A549 (cell line): ENCODE data around the gene LBX2. TPM values are rescaled to one million over a fixed set of nuclear protein-coding genes. Genes with fewer than 3 reads are reported as not detected.

ENCODE experiments used
- ATAC-seq, 2 experiments: fragments of 200-7000 bp in 1 of 2; fragments of >200 bp in 1 of 2; cut with Nextera tagmentation in 1 of 2; cut with Tn5 transposase in 1 of 2; 3 replicates each; pipeline versions ENCODE4 v1.8.0 to v1.9.1; 2018 to 2020; ENCODE audit warnings: mild to moderate bottlenecking in 1 of 2, moderate library complexity in 1 of 2
- CTCF ChIA-PET: fragments of 300-600 bp; sonication (Branson Sonifier 250); formaldehyde crosslinking; extraction: SDS; loops from one replicate; lab custom pipeline; 2021; ENCODE audit warnings: antibody characterized with exemption, inconsistent platforms; lab: Yijun Ruan, JAX
- POLR2A ChIA-PET: fragments of 350-600 bp; formaldehyde crosslinking; extraction: SDS; loops from one replicate; lab custom pipeline; 2021; ENCODE audit warnings: antibody characterized with exemption, inconsistent platforms; lab: Yijun Ruan, JAX
- DNase-seq, 2 experiments: peaks; one replicate each; pipeline versions ENCODE4 v3.0.0 to v3.0.0-alpha.2; 2011 to 2016; ENCODE audit warnings: low read depth in 1 of 2, low spot score in 1 of 2
- FAIRE-seq: peaks from 2 replicates; lab custom pipeline; 2011; peaks lifted over from hg19 to GRCh38; lab: Jason Lieb, UNC
- H3K27ac ChIP-seq, 2 experiments: fragments of >200 bp; sonication (Bioruptor Twin); formaldehyde crosslinking; 3 replicates each; pipeline ENCODE4 v1.5.1; 2016 to 2017
- H3K4me1 ChIP-seq: fragments of >200 bp; sonication (Bioruptor Twin); formaldehyde crosslinking; 3 replicates; pipeline ENCODE4 v1.6.1; 2016
- H3K4me2 ChIP-seq: fragments of >200 bp; sonication (Bioruptor Twin); formaldehyde crosslinking; 3 replicates; pipeline ENCODE4 v1.6.1; 2016
- H3K4me3 ChIP-seq: fragments of >200 bp; sonication (Bioruptor Twin); formaldehyde crosslinking; 3 replicates; pipeline ENCODE4 v1.5.1; 2016
- H3K9me3 ChIP-seq: fragments of >200 bp; sonication (Bioruptor Twin); formaldehyde crosslinking; 3 replicates; pipeline ENCODE4 v1.6.1; 2016
- BCL3 ChIP-seq: fragments of >200 bp; sonication (Bioruptor Twin); formaldehyde crosslinking; IDR thresholded peaks from 3 replicates; pipeline ENCODE4 v1.6.1; 2016
- CBX8 ChIP-seq: fragments of 200-600 bp; sonication (generic); IDR thresholded peaks from 2 replicates; pipeline ENCODE4 v1.6.1; 2016
- EHF ChIP-seq: fragments of 250-450 bp; sonication (Bioruptor Pico); IDR thresholded peaks from 2 replicates; pipeline ENCODE4 v1.5.0; 2020; ENCODE audit warnings: mild to moderate bottlenecking
- ELK1 ChIP-seq: fragments of 150-350 bp; IDR thresholded peaks from 2 replicates; pipeline ENCODE4 v1.6.1; 2014; ENCODE audit warnings: low read depth, mild to moderate bottlenecking, low read length
- EP300 ChIP-seq, 2 experiments: fragments of >200 bp; sonication (Bioruptor Twin); formaldehyde crosslinking; IDR thresholded peaks; 2 replicates in 1 of 2; 3 replicates in 1 of 2; pipeline ENCODE4 v1.6.1; 2016 to 2017
- ESRRA ChIP-seq: fragments of 150-350 bp; IDR thresholded peaks from 2 replicates; pipeline ENCODE4 v1.6.1; 2014; ENCODE audit warnings: mild to moderate bottlenecking, low read length, borderline replicate concordance
- HEYL ChIP-seq: fragments of 250-450 bp; sonication (Bioruptor Pico); IDR thresholded peaks from 2 replicates; pipeline ENCODE4 v1.8.0; 2021; ENCODE audit warnings: mild to moderate bottlenecking, moderate library complexity
- KDM5A ChIP-seq: fragments of 200-600 bp; sonication (generic); IDR thresholded peaks from 2 replicates; pipeline ENCODE4 v1.6.1; 2016; ENCODE audit warnings: antibody characterized with exemption, mild to moderate bottlenecking
- NPAS2 ChIP-seq: fragments of 250-450 bp; sonication (Bioruptor Pico); IDR thresholded peaks from 2 replicates; pipeline ENCODE4 v1.8.0; 2022; ENCODE audit warnings: mild to moderate bottlenecking, moderate library complexity, borderline replicate concordance
- POLR2AphosphoS2 ChIP-seq: conservative IDR thresholded peaks from 2 replicates; pipeline ENCODE4 v1.6.1; 2012; ENCODE audit warnings: low read length, improper control_type of control experiment, inconsistent platforms
- ZFP36 ChIP-seq: fragments of 450-650 bp; IDR thresholded peaks from 2 replicates; pipeline ENCODE4 v1.6.1; 2014; ENCODE audit warnings: borderline replicate concordance; ENCODE audit not compliant: partially characterized antibody
- ZSCAN20 ChIP-seq: fragments of 250-450 bp; sonication (Bioruptor Pico); IDR thresholded peaks from 2 replicates; pipeline ENCODE4 v1.8.0; 2022; ENCODE audit warnings: mild to moderate bottlenecking, moderate library complexity
- WGBS: methylation state at CpG from one replicate; pipeline ENCODE4 v1.1.6; 2017; ENCODE audit errors: missing lambda C conversion rate; 5-methylcytosine and 5-hydroxymethylcytosine counted together
- polyA plus RNA-seq, 4 experiments: library from polyadenylated mRNA; depleted of rRNA in 3 of 4; stranded (reverse); fragments of >200 nt; fragmentation: RNase III in 1 of 4; extraction: RNeasy Plus Mini Kit Qiagen cat#74134 plus additional on column Dnase treatment in 1 of 4; gene quantifications; 2 replicates in 3 of 4; 3 replicates in 1 of 4; pipeline ENCODE4 v1.2.3, GENCODE V29; 2011 to 2017
- TF ChIP-seq, protein P1 (sequence below): IDR thresholded peaks from 2 replicates; pipeline ENCODE4 v1.6.1; 2012; ENCODE audit warnings: low read depth, borderline replicate concordance
- TF ChIP-seq, protein P2 (sequence below): fragments of 250-450 bp; sonication (Bioruptor Pico); IDR thresholded peaks from 2 replicates; pipeline ENCODE4 v1.5.0; 2020; ENCODE audit warnings: low read depth, mild to moderate bottlenecking, moderate library complexity
- TF ChIP-seq, protein P3 (sequence below): IDR thresholded peaks from 2 replicates; pipeline ENCODE4 v1.6.1; 2012

Gene LBX2
- polyA plus RNA-seq, 2 of the 4 experiments (the other 2 are of a cell fraction), result 0.84 to 2.4 TPM

- no peaks in the 10 kb centered on the region for H3K9me3 ChIP-seq
- DNase-seq (no peak), FAIRE-seq (no peak), ATAC-seq (no peak)
- no peak overlapping the region for H3K4me2 ChIP-seq
- POLR2A ChIA-PET, result interaction anchor here (1.0 to 1.9 kb wide), 3 partner anchors 49 to 92 kb away, joined by 3 to 6 read pairs (median 4); partner anchors contain the start of genes CCDC142 and TTC31
- TF ChIP-seq ZSCAN20 (CRISPR knock-in tag), result no peak
- TF ChIP-seq ZFP36, result no peak
- no peak for TF ChIP-seq NPAS2 (CRISPR knock-in tag)
- TF ChIP-seq EHF, result no peak
- no peak for TF ChIP-seq CBX8
- TF ChIP-seq POLR2AphosphoS2, result no peak
- TF ChIP-seq, protein P1, sequence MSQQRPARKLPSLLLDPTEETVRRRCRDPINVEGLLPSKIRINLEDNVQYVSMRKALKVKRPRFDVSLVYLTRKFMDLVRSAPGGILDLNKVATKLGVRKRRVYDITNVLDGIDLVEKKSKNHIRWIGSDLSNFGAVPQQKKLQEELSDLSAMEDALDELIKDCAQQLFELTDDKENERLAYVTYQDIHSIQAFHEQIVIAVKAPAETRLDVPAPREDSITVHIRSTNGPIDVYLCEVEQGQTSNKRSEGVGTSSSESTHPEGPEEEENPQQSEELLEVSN, result no peak
- TF ChIP-seq EP300 (IDR thresholded peaks at IDR 0.05), result no peak
- TF ChIP-seq, protein P2, sequence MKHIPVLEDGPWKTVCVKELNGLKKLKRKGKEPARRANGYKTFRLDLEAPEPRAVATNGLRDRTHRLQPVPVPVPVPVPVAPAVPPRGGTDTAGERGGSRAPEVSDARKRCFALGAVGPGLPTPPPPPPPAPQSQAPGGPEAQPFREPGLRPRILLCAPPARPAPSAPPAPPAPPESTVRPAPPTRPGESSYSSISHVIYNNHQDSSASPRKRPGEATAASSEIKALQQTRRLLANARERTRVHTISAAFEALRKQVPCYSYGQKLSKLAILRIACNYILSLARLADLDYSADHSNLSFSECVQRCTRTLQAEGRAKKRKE (CRISPR knock-in tag), result no peak
- TF ChIP-seq KDM5A, result no peak
- no peak for TF ChIP-seq ESRRA
- no peak for TF ChIP-seq ELK1
- no peak for TF ChIP-seq HEYL (CRISPR knock-in tag)
- no peak for TF ChIP-seq BCL3
- CTCF ChIA-PET, result interaction anchor here (0.7 to 8.5 kb wide), 32 partner anchors 8 to 293 kb away, joined by 3 to 92 read pairs (median 6); partner anchors contain the start of genes C2orf81, CCDC142, LBX2 and LOXL3
- 91% methylated on average over 7 of the region's 7 CpGs for WGBS
- H3K4me3 ChIP-seq, result no peak overlapping the region
- H3K4me1 ChIP-seq, result peaks cover 17% of the 10 kb centered on the region
- no peak overlapping the region for H3K27ac ChIP-seq
Observed at GRCh38 chr2:74531666-74532065, 32.3 kb upstream of the LBX2 start.

GRCh38 chr2:74530239-74531187, 31.1 kb upstream of the LBX2 start:
- ATAC-seq, result peak; percentile 22 to 48; a peak in 5 of 6 replicates
- Histone ChIP-seq H3K9me3 (no peaks in the 10 kb centered on the region), H3K4me2 (peak overlapping the region; percentile 92), H3K27ac (peak overlapping the region; percentile 93 to 96), H3K4me1 (peaks cover 17% of the 10 kb centered on the region), H3K4me3 (peak overlapping the region; percentile 57)
- ChIA-PET POLR2A (interaction anchor here (0.6 to 1.9 kb wide), 12 partner anchors 8 to 72 kb away, joined by 3 to 11 read pairs (median 5); partner anchors contain the start of genes CCDC142, PCGF1, TTC31 and WBP1), CTCF (interaction anchor here (1.4 to 8.5 kb wide), 11 partner anchors 8 to 281 kb away, joined by 4 to 92 read pairs (median 15); partner anchors contain the start of genes CCDC142, LBX2, PCGF1 and TTC31)
- FAIRE-seq, result no peak
- 19% methylated on average over 52 of the region's 54 CpGs for WGBS
- TF ChIP-seq, protein P1, result peak; percentile 85
- TF ChIP-seq, protein P3, sequence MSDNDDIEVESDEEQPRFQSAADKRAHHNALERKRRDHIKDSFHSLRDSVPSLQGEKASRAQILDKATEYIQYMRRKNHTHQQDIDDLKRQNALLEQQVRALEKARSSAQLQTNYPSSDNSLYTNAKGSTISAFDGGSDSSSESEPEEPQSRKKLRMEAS, result peak; percentile 71; the same call in 1 of the 2 replicates
- no peak for TF ChIP-seq ELK1
- DNase-seq, result peak in 1 of 2 experiments; percentile 64
